NT2/D1 (cell line): Measurements from ENCODE around the gene PHLDA2.

Source experiments
- SUZ12 ChIP-seq: IDR thresholded peaks from 2 replicates; pipeline ENCODE4 v1.6.1; 2011; ENCODE audit not compliant: insufficient read length, insufficient read depth; ENCODE audit errors: extremely low read depth
- ZNF274 ChIP-seq: IDR thresholded peaks from 2 replicates; pipeline ENCODE4 v1.6.1; 2011; ENCODE audit warnings: mild to moderate bottlenecking, low read depth, low read length

DNA sequence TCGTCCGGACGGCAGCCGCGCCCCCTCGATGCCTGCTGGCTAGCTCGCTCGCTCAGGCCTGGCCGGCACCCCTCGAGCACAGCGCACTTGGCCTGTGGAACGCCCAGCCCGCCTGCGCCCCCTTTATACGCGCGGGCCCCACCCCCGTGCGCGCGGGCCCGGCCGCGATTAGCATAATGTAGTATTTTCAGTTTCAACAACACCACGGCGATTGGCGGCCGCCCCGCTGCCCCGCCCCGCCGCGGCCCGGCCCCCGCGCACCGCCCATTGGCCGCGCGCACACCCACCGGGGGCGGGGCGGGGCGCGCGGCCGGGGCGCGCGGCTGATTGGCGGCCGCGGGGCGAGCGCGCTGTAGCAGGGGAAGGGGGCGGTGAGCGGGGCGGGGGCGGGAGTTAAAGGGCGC, 43.5 kb downstream of the PHLDA2 start, which contains the start of gene CDKN1C:
- no peak for TF ChIP-seq ZNF274
- no peak for TF ChIP-seq SUZ12
